NCI-H2196 treated with DMSO at 0.1 percent for 48 hours (cell line): Measurements from ENCODE around the gene POLDIP3.
A peak's percentile ranks its signal among the peaks of the same experiment; 100 is the strongest.
"Not testable (repeated sequence)": the region's sequence is repeated elsewhere in the genome, so short reads cannot be mapped to it uniquely, and the experiment has no call there.

Experiments used
- DNase-seq: peaks from one replicate; lab custom pipeline; 2025; ENCODE audit not compliant: unreplicated experiment; lab: John Stamatoyannopoulos, UW

The POLDIP3 gene

DNA sequence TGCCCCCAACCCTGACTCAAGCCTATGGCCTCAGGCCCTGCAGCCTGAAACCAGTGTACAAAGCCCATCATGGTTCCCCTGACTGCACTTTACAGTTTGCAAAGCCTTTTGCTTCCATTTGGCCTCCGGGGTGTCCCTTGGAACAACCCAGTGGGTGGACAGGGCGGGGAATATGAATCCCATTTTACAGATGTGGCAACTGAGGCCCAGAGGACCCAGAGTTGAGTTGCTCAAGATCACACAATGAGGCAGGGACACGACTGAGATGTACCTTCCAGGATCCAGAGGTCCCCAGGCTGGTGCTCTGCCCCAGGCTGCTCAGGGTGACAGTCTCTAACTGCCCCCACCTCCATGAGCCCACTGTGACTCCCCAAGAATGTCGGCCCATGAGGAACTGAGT lies 5.4 kb upstream of the POLDIP3 start:
- DNase-seq: no peak

GRCh38 chr22:42619261-42620063 lies 4.8 kb upstream of the POLDIP3 start:
- no peak for DNase-seq

- DNase-seq: no peak
Measured at GRCh38 chr22:42617155-42617983, 2.7 kb upstream of the POLDIP3 start.

GRCh38 chr22:42615860-42616175 lies 1.1 kb upstream of the POLDIP3 start:
- DNase-seq: not testable (repeated sequence)

- DNase-seq: peak; percentile 72
Measured at GRCh38 chr22:42615092-42615859, 593 bp upstream of the POLDIP3 start.

DNA sequence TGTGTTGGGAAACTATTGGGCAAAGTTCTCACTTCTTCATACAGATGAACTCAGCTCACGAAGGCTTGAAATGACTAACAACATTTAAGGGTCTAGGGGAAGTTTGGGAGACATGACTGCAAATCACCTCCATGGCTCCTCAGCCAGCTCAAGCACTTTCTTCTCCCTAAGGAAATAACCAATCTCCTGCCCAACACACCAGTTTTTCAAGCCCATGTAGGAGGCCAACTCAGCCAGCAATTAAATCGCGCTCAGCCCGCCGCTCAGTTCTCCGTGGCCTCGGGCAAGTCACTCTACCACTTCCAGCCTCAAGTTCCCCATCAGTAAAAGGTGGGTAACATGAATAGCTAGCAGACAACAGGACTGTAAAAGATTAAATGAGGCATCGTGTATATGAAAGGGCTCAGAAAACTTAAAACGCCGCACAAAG lies 796 bp downstream of the POLDIP3 start:
- DNase-seq: no peak

GRCh38 chr22:42612336-42612735 lies 2.3 kb downstream of the POLDIP3 start:
- no peak for DNase-seq

DNA sequence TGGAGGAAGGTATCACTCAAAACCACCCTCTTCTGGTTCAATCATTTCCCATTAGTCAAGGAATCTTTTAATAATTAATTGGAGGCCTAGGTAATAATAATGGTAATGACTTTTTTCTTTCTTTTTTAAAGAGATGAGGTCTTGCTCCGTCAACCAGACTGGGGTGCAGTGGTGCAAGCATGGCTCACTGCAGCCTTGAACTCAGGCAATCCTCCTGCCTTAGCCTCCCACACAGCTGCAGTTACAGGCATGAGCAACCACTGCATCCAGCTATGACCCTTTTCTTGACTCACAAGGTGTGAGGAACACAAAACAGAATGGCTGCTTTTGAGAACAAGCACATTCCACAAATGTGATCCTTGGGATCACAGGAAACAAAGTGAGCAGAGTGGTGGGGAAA lies 3.6 kb downstream of the POLDIP3 start:
- DNase-seq: no peak

DNA sequence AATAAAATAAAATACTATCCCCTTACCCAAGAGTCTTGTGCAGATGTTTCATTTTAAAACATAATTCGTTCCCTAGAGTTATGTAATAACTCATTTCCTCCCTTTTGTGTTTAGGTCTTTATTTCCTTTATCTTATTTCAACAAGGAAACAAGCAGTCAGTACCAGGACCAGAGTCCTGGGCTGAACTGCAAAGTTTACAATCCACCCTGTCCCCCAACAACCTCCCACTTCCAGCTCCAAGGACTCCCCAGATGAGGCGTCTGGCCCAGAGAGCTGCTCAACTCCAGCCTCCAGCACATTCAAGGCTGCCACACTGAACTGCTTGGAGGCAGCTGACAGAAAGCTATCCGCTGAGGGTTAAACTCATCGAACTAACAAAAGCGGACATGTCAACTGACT lies 4.5 kb downstream of the POLDIP3 start:
- no peak for DNase-seq

- DNase-seq: no peak
Measured at GRCh38 chr22:42608823-42609361, 5.8 kb downstream of the POLDIP3 start.

- no peak for DNase-seq
Measured at GRCh38 chr22:42608136-42608822, 6.4 kb downstream of the POLDIP3 start.

- DNase-seq: not testable (repeated sequence)
Measured at GRCh38 chr22:42607641-42608040, 7.0 kb downstream of the POLDIP3 start.

GRCh38 chr22:42604403-42604802 lies 10.3 kb downstream of the POLDIP3 start:
- DNase-seq: no peak

DNA sequence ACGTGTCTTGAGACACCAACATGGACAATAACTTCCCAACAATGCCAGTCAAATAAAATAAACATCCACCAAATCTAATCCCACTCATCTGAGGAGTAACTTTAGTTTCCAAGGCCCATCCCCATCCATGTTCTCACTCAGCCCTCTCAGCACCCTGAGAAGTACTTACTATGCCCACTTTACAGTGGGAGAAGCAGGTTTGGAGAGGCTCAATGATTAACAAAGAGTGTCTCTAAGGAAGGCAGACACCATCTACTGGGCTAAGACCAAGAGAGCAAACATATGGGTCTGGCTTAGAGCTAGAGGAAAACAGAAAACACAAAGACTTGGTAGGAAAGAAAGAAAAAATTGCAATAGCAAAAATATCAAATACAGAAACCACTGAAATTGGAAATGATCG lies 11.3 kb downstream of the POLDIP3 start:
- no peak for DNase-seq

GRCh38 chr22:42602470-42602869 lies 12.2 kb downstream of the POLDIP3 start:
- no peak for DNase-seq

GRCh38 chr22:42601879-42602465 lies 12.7 kb downstream of the POLDIP3 start:
- DNase-seq: no peak

DNA sequence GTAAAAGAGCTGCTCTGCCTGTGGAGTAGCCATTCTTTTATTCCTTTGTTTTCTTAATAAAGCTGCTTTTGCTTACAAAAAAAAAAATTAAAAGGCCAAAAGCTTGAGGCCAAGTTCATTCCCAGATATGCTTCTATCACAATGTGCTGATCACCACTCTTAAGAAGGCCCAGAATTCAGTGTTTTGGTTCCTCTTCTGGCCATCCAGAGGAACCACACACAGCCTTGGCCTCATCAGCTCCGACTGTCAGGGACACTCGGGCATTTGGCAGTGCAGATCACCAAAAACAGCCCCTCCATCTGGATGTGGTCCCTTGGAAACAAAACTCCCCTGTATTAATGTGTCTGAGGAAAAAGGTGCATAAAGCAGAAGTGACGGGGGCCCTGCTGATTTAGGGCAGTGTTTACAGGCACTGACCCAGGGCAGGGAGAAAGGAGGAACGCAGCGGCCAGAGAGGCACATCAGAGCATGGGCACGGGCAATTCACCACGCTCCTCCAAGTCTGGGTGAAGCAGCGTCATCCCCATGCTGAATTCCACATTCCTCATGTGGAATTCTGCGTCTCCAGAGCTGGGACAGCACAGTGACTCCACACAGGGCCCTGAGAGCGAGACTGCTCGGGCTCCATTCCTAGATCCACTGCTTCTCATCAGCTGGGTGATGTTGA lies 17.7 kb downstream of the POLDIP3 start:
- no peak for DNase-seq

GRCh38 chr22:42596336-42596735 lies 18.3 kb downstream of the POLDIP3 start:
- DNase-seq: no peak

- no peak for DNase-seq
Measured at GRCh38 chr22:42595434-42595833, 19.2 kb downstream of the POLDIP3 start.

- no peak for DNase-seq
Measured at GRCh38 chr22:42591987-42592386, 22.7 kb downstream of the POLDIP3 start.
